WTC11 (cell line): Measurements from ENCODE around the gene NEURL1.

Experiments
- ESRRA ChIP-seq: sonication (generic); formaldehyde crosslinking; IDR thresholded peaks from 2 replicates; pipeline ENCODE4 v1.8.1; 2022; ENCODE audit warnings: mild to moderate bottlenecking, missing genetic modification reagents, borderline replicate concordance
- RORB ChIP-seq: fragments of 250-450 bp; sonication (Bioruptor Pico); IDR thresholded peaks from 2 replicates; pipeline ENCODE4 v1.9.0; 2021; ENCODE audit warnings: mild to moderate bottlenecking
- TF ChIP-seq, protein P1 (sequence below): sonication (generic); formaldehyde crosslinking; IDR thresholded peaks from 2 replicates; pipeline ENCODE4 v1.8.0; 2022; ENCODE audit warnings: mild to moderate bottlenecking, missing genetic modification reagents

DNA sequence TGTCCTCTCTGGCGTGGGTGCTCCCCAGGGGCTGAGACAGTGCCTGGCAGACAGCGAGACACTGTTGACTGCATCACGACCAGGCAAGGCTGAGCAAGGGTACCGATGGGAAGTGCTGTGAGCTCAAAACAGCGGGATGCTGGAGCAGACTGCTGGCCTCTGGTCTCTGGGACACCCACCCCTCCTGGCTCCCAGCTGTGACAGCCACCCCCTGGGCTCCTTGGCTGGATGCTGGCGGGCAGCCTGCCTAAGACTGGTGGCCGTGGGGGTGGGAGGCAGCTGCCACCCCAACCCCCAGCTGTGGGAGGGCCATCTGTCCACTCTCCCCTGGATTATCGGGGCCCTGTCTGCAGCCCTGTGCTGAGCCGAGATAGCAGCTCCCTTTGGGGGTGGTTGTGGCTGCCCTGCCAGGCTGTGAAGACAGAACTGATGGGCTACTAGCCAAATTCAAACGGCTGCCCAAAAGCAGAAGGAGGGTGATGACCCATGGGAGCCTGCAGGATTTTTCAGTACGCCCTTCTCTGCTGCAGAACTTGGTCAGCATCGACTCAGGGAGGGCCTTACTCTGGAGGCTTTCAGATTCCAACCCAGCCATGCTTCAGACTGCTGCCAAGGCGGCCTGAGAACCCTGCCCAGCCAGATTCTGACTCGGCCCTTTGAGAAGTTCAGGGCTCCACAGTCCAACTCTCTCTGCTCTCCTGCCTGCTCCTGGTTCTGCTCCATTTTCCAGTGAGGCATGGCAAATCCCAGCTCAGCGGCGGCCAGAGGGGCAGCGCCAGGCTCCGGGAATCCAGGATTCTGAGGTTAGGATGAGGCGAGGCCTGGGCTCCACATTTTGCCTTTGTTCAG is 125.3 kb downstream of the NEURL1 start:
- TF ChIP-seq RORB (CRISPR knock-in tag) (no peak), ESRRA (CRISPR knock-in tag) (no peak)
- TF ChIP-seq, protein P1, sequence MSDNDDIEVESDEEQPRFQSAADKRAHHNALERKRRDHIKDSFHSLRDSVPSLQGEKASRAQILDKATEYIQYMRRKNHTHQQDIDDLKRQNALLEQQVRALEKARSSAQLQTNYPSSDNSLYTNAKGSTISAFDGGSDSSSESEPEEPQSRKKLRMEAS (CRISPR knock-in tag), result no peak
